Stimulated activated CD8-positive, alpha-beta memory T cell treated with anti-CD3 and anti-CD28 coated beads, Interleukin-12 subunit alpha, Interleukin-12 subunit beta, amount 100 ng/mL, for 24 hours (primary cell): ENCODE results near the gene PLCD4.

Experiments
- DNase-seq: peaks from one replicate; pipeline ENCODE4 v3.0.0-alpha.2; 2020; ENCODE audit errors: extremely low read depth

PLCD4 gene

DNA sequence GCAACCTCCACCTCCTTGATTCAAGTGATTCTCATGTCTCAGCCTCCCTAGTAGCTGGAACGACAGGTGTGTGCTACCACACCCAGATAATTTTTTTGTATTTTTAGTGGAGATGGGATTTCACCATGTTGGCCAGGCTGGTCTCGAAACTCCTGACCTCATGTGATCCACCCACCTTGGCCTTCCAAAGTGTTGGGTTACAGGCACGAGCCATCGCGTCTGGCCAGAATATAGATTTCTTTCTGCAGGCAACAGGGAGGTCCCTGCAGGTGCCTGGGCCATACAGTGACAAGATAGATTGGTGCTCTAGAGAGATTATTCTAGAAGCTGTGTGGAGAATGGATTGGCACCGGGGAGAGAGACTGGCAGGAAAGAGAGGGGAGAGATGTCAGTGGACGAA lies 13.3 kb downstream of the PLCD4 start:
- no peak for DNase-seq

DNA sequence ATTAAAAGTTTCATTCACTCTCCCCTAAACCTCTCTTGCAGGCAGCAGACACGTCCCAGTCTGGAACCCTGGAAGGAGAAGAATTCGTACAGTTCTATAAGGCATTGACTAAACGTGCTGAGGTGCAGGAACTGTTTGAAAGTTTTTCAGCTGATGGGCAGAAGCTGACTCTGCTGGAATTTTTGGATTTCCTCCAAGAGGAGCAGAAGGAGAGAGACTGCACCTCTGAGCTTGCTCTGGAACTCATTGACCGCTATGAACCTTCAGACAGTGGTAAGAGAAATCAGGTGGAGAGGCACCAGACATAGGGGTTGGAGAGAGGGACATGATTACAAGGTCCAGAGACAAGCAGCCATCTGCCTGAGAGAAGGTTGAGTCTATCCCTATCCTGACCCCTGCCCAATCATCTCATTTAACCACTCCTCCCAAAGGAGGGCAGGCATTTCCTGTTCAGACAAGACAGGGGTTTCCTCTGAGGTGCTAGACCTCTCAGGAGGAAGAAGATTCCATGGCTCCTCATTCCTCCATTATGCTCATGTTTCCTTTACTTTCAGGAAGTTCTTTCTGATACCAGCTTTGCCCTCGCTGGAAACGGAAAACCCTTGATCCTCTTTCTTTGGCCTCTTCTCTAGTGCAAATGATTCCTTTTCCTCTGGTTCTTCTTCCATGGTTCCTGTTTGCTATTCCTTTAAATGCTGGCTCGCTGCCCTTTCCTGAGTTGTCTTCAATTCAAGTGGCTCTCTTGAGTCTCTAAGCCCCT lies 15.1 kb downstream of the PLCD4 start:
- DNase-seq: no peak

DNA sequence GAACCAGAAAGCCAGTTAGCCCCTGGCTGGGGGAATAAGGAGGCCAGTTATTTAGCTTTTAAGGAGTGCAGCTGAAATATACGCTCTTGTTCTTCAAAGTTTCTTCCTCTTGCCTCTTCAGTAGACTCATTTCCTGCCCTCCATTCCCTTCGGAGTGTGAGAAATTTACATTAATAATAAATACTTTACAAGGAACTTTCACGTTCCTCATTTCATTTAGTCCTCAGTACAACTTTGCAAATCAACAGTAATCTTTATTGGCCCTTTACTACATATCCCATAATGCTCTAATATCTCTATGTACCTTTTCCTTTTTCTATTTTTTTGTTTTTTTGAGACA lies 15.6 kb downstream of the PLCD4 start:
- no peak for DNase-seq

DNA sequence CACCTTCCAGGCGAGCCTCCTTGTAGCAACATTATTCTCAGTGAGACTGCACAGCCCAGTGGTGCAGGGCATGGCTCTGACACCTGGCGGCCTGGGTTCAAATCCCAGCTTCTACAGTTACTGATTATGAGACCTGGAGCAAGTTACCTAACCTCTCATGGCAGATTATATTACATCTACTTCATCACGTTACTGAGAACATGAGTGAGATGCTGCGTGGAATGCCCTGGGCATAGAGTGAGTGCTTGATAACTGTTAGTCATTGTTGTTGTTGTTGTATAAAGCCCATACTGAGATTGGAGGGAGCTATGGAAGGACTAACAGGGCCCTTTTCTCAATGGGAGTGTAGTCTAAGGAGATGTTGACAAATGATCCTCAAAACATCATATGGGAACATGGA lies 18.7 kb downstream of the PLCD4 start:
- no peak for DNase-seq

DNA sequence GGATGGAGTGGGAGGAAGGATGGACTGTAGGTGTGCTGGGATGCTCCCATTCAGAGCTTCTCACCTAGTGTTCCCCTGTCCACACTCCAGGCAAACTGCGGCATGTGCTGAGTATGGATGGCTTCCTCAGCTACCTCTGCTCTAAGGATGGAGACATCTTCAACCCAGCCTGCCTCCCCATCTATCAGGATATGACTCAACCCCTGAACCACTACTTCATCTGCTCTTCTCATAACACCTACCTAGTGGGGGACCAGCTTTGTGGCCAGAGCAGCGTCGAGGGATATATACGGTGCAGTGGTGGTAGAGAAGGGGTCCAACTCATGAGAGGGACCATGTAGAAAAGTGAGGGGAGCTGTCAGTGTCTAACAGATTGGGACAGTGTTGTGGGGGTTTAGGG lies 20.2 kb downstream of the PLCD4 start:
- DNase-seq: no peak

DNA sequence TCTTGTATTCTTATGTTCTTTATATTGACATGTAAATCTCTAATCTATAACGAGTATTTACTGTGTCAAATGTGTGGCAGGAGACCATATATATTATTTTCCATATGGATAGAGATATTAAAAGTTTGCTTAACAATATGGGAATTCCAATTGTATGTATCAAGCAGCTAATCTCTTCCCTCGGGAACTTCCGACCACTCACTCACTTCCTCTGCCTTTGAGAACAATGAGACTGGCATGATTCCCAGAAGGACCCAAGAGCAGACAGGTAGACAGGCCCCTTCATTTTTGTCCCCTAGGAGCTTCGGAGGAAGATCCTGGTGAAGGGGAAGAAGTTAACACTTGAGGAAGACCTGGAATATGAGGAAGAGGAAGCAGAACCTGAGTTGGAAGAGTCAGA lies 24.1 kb downstream of the PLCD4 start:
- DNase-seq: no peak

DNA sequence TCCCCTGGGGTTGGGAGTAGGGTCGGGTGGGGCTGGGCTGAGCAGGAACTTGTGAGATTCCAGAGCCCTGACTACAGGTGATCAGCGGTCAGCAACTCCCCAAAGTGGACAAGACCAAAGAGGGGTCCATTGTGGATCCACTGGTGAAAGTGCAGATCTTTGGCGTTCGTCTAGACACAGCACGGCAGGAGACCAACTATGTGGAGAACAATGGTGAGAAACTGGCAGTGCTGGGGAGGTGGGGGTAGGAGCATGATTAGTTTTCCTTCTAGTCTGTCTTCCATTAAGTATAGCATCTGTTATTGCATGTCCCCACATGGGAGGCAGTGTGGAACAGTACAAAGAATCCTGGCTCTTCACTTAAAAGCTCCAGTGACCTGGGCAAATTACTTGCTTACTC lies 28.0 kb downstream of the PLCD4 start:
- DNase-seq: no peak

DNA sequence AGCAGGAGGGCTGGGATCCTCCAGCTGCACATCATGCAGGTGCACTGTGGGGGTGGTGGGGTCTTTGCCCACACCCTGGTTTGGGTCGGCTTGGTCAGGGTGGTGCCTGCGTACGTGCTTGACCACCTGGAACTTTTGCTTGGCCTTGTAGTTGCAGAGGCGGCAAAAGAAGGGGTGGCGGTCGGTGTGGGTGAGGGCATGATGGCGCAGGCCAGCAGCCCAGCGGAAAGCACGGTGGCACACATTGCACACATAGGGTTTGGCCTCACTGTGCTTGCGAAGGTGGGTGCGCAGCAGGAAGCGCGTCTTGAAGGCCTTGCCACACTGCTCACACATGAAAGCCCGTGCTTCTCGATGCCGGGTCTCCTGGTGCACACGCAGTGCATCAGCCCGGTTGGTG lies 30.7 kb downstream of the PLCD4 start:
- DNase-seq: no peak

DNA sequence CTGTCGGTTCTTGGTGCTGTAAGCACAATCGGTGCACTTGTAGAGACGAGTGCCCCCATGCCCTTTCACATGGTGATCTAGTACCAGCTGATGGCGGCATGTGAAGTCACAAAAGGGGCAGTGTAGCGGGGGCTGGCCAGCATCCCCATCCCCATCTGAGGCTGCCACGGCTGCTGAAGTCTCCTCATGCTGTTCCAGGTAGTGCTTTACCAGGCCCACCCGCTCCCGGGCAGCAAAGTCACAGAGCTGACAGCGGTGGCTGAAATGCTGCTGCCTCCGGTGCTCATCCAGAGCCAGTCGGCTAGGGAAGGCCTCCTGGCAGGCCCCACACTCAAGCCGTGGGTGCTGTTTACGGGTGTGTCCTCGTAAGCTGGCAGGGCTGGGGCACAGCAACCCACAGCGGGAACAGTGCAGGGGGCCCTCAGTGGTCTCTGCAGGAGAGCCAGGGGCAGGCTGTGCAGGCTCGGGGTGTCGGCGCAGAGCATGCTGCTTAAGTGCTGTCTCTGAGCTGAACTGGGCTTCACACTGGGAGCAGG lies 34.5 kb downstream of the PLCD4 start:
- no peak for DNase-seq

DNA sequence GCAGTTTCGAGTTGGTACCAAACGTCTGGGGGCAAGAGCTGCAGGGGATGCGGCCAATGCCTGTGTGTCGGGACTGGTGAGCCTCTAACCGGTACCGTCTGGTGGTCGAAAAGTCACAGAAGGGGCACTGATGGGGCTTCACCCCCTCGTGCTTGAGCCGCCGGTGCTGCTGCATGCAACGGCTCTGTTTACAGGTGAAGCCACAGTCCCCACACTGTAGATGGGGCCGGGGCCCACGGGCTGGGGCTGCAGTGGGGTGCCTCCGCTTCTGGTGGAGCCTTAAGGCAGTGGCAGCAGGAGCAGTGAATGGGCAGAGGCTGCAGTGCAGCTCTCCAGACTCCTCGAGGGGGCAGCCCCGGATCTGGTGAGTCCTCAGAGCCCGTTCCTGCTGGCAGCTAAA lies 35.1 kb downstream of the PLCD4 start:
- DNase-seq: no peak

DNA sequence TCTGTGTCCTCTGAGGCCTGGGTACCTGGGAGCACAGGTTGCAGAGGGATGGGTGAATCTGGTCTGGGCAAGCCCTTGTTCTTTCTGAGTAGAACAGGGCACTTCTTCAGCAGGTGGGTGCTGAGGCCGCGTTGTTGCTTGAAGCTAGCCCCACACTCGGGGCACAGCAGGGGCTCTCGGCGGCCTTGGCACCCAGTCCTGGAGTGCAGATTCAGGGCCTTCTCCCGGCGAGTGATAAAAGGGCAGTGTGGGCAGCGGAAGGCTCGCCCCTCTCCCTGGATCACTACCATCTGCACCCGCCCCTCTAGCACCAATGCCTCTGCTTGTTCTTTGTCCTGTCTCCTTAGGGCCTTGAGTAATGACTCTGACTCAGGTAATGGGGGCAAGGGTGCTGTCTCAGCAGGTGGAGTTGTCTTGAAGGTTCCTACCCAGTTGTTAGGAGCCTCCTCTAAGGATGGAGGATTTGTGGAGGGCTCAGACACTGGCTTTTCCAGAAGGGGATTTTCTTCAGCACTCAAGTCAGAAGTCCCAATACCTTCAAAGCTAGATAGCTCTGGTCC lies 36.1 kb downstream of the PLCD4 start:
- no peak for DNase-seq

DNA sequence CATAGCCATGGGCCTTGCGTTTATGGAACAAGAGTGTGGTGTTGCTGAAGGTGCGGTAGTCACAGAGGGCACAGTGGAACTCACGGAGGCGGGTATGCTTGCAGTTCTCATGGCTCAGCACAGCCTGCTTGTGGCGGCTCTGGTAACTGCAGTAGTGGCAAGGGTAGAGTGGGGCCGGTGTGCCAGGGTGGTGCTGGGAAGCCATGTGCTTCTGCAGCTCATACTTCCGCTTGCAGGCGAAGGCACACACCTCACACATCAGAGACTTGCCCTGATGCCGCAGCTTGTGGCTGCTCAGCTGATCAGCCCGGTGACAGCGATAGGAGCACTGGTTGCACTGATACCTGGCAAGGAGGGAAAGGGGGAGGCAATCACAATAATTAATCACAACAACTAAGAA lies 37.0 kb downstream of the PLCD4 start:
- DNase-seq: no peak

DNA sequence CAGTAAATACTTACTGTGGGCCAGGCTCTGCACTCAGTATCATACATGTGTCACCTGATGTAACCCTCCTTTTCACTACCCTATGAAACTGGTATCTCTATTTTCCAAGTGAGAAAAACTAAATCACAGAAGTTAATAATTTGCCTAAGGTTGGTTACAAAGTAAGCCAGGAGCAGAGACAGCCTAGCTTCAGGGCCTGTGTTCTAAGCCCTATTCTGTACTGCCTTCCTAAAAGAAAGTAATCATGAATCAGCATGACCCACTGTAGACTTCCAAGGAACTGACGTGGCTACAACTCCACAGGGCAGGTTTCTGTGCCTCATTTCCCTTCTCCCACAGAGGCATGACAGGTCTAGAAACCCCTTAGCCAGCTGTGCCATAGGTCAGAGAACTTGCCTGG lies 37.4 kb downstream of the PLCD4 start:
- DNase-seq: no peak

DNA sequence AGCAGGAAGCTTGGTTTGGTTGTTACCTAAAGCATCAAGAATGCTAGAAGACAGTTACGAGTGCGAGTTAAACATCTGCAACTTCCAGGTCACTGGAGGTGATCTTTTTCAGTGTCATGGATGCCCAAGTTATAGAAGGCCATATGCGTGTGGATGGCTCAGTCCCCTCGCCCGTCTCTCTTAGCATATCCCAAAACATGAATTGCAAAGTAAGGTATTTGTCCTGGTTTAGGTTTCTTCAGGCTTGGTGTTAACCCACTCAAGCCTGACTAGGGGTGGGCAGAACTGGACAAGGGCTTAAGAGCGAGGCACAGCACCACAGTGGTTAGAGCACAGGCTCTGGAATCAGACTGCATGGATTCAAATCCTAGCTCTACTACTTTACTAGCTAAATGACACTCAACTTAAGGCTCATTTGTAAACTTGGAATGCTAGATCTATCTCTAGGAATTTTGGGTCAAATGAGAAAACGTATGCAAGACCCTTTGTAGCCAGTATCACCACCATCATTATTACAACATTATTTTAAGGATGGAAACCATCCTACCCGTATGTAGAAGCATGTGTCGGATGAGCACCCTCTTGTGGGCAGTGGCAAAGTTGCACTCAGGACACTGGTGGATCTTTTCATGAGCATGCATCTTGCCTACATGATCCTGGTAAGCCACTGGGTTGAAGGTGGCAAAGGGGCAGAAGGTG lies 40.5 kb downstream of the PLCD4 start:
- no peak for DNase-seq

DNA sequence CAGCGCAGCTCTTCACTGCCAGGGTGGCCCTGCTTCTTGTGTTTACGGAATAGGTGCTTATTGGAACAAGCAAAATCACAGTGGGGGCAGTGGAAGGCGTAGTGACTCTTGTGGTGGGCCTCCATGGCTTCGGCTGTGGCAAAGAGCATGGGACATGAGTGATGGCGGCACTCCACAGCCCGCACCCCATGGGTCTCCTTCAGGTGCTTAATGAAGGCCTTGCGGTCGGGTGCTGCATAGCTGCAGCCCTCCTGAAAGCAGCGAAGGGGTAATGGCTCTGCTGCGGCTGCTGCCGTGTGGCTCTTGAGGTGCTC lies 41.0 kb downstream of the PLCD4 start:
- no peak for DNase-seq

DNA sequence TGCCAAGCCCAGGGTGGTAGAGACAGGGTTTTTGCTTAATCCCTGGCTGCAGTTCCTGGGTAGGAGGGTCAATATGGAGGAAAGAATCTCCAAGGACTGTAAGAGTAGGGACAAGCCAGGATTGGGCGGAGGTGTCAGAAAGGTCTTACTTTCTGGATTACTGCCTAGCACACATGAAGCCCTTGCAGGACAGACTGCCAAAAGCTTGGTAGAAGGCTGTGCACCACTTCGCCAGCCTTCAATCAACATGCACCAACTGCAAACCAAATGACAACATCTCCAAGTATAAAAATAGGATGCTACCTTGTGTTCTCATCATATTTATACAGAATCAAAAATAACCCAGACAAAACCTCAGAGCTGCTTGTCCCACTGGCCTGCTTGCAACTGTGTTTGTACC lies 48.1 kb downstream of the PLCD4 start:
- DNase-seq: no peak

DNA sequence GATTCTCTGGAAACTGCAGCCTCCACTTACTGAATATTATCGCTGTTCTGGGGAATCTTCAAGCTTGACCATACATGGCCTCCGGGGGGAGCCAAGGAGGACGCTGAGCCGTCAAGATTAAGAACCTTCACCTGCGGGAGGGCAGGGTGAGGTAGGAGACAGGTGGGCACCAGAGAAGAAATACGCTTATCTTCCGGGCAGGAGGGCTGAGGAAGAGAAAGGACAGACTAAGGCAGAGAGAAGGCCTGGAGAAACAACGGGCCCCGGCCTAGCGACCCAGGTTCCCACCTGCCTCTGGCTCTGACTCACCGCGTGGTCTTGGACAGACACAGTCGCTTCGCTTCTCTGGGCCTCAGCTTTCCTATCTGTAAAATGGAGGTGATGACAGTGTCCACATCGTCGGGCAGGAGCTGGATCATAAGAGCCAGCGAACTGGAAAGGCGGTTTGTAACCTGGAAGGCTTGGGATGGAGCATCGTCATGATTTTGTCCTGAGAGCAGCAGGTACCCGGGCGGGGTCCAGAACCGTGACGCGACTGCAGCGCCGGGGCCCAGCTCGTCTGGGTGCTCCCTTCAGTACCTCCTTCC lies 51.1 kb downstream of the PLCD4 start:
- DNase-seq: no peak

DNA sequence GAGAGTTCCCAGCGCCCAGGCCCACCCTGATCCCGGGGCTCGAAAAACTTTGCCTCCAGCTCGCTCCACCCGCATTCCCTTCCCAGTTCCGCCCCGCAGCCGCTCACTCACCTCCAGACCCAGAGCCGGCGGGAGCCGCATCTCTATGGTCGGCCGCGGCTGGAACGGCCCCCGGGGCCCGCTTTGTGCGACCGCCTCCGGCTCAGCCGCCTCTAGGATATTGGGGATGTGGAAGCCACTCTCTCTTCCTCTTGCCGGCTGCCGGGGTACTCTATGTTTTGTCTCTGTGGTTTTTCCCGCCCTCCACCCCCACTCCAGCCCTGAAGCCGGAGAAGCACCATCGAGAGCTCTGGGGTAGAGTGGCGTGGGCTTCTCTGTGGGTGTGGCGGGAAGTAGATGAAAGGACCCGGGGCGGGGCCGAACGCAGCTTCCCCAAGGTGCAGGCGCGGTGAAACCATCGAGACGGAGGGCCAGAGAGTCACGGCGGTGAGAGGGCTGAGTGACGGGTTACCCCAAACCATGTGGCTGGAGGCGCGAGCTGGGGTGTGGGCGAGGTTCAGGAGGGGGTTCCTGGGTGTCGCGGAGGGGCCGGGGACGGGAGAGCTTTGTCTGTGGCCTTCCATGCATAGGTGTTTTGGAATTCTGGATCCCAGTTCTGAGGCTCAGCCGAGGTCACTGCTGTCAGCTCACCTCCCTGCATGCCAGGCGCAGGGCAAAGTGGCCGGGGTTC lies 51.7 kb downstream of the PLCD4 start, which contains the start of the genes BCS1L and ZNF142:
TSS of gene BCS1L (plus strand) at position 426 of the 730 bp plus-strand sequence. CDS start 1,305 bp downstream, outside the sequence.
TSS of gene ZNF142 (minus strand) at position 366 of the 730 bp plus-strand sequence. CDS start 3,194 bp downstream, outside the sequence.
- peak; percentile 93 for DNase-seq

DNA sequence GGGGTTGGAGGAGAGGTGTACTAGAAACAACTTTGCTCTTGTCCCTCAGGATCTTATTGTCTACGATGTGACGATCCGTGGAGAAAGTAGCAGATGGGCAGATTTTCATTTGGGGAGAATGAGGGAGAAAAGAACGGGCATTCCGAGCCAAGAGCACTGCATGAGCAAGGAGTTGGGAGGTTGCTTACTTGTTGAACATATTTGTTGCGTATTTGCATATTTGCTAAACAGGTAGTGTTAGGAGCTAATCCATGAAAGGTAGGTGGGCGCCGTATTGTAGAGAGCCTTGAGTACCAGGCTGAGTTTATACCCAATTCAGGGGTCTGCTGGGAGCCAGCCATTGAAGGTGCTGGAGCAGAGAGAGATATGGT lies 52.3 kb downstream of the PLCD4 start:
- DNase-seq: no peak

DNA sequence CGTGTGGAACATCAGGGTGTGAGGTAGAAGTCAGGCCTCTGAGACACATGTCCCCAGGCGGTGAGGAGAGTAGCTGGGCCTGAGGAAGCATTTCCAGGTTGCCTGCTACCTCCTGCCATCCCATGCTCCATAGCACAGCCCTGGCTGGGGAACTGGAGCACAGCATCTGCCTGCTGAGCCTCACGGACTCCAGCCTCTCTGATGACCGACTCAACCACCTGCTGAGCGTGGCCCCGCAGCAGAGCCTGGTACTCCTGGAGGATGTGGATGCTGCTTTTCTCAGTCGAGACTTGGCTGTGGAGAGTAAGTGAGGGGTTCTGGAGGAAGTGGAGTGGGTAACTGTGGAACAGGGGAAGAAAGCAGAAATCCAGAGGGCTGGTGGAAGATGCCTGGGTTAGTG lies 54.7 kb downstream of the PLCD4 start:
- no peak for DNase-seq

DNA sequence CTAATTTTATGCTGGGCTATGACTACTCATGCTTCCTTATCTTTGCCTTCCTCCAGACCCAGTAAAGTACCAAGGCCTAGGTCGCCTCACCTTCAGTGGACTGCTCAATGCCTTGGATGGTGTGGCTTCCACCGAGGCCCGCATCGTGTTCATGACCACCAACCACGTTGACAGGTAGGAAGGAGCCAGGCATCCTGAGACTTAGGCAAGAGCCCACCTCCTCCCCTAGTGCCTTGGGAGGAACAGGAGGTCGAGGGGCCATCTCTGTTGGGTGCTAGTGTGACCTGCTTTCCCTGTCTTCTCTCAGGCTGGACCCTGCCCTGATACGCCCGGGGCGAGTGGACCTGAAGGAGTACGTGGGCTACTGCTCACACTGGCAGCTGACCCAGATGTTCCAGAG lies 55.1 kb downstream of the PLCD4 start:
- no peak for DNase-seq

DNA sequence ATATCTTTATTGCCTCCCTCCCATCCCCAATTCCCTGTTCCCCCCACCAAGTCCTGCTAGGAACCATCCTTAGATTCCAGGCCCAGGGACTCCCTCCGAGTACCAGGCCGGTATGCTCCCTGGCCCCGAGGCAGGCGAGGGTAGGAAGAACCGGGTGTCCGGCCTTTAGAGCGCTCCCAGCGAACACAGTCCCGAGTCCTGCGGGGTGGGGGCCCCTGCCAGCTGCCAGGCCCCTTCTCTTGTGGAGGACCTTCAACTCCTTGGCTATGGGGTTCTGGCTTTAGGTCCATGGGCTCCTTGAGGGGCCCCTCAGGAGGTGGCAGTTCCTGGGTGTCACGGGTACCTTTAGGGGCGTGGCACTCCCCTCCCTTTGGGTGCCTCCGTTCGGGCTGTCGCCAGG lies 56.2 kb downstream of the PLCD4 start:
- DNase-seq: no peak
